Ovary (tissue), 3 donors: ENCODE results near the gene ABHD15.

Experiments used
- CTCF ChIP-seq, 3 donors: fragments of 450-650 bp in 2 of 3; fragments of 200-600 bp in 1 of 3; IDR thresholded peaks; one replicate each; pipeline versions ENCODE4 v1.5.1 to v1.8.0; 2016 to 2022; ENCODE audit warnings: antibody characterized with exemption in 3 of 3, mild to moderate bottlenecking in 1 of 3
- EP300 ChIP-seq: sonication (generic); formaldehyde crosslinking; IDR thresholded peaks from one replicate; pipeline ENCODE4 v1.6.1; 2017; ENCODE audit warnings: antibody characterized with exemption
- POLR2A ChIP-seq: fragments of 450-650 bp; IDR thresholded peaks from one replicate; pipeline ENCODE4 v1.6.1; 2017; ENCODE audit warnings: antibody characterized with exemption, mild to moderate bottlenecking, moderate library complexity
- donor health status: DM: no; HTN: no; CAD: no.

- TF ChIP-seq CTCF (IDR thresholded peaks at IDR 0.05) (no peak), EP300 (no peak), POLR2A (no peak)
Measured at GRCh38 chr17:29575511-29576213, 8.8 kb upstream of the ABHD15 start.
